ENCODE results near the gene TAB3.

TAB3 gene

DNA sequence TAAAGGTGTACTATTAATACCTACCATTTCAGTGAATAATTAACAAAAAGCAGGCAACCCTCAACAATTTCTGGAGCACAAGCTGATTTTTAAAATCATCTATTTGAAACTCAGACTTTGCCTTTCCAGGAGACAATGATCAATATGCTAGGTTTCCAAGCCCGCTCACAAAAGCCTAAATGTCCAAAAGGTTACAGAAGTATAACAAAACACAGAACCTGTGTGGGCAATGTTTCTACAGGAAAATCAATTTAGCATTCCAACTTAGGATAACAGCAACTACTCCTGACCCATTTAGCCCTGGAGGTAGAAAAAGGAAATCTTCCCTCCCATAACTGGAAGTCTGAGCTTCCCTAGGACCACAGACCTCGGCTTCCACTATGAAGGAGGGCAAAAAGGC, 3.9 kb downstream of the TAB3 start:
- DNase-seq: no peak

DNA sequence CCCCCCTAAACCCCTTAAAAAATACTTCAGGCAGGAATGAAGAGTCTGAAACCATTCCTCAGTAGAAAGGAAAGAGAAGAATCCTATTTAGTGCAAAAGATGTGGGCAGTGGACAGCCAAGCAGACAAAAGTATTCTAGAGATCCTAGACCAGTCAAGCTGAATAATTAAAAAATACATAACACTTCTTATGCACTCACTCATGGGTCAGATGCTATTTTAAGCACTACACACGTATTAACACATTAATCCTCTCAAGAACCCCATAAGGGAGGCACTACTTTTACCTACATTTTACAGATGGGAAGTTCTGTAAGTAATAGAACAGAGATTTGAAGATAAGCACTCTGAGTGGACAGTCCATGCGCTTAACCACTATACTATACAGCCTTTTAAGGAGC, 5.9 kb downstream of the TAB3 start:
- DNase-seq: no peak

DNA sequence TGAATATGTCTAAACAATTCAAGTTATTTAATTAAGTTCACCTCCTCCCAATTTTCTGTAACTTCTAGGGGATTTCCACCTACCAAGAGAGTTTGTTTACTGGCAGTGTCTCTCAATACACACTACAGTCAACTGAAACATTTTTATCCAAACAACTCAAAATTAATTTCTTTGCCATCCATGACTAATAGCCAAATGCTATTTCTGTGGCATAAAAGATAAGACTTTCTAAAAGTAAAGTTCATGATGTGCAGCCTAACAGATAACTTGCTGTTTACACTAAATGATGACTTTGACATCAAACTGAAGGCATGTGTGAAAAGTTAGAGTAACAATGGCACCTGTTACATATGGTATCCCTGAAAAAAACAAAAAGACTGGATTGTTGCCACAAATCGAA, 7.3 kb downstream of the TAB3 start:
- peak; percentile 39 for DNase-seq

DNA sequence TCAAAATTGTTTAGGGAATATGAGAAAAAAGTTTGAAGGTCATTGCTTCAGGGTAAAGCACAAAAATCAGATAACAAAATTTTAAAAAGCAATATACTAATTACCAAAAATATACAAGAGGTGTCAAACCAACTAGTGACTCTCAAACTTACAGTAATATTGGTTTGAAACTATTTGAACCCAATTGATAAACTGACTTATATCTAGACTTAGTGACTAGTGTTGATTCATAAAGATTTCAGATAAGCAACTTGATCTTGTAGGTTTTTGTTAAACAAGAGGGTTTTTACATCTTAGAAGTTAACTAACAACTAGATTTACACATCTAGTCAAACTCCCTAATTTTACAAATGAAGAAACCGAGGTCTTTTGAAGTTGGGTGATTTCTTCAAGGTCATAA, 7.7 kb downstream of the TAB3 start:
- DNase-seq: no peak

DNA sequence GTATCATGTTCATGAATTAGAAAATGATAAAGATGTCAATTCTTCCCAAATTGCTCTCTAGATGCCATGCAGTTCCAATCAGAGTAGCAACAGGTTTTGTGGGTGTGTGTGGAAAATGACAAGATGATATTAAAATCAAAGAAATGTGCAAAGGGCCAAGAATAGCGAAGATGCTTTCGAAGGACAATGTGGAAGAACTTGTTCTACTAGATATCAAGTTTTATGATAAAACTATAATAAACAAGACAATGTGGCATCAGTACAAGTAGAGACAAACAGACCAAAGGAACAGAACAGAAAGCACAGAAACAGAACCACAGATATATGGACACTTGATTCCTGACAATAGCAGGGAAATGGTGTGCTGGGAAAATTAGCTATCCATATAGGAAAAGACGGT, 9.0 kb downstream of the TAB3 start:
- DNase-seq: no peak

DNA sequence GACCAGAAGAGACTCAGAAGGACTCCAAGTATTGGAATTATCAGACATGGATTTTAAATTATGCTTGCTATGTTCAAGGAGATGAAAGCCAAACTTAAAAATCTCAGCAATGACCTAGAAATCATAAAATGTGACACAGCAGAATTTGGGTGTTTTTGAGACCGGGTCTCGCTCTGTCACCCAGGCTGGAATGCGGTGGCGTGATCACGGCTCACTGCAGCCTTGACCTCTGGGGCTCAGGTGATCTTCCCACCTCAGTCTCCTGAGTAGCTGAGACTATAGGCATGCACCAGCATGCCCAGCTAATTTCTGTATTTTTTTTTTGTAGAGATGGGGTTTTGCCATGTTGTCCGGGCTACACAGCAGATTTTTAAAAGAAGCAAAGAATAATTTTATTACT, 12.7 kb downstream of the TAB3 start:
- DNase-seq: no peak

DNA sequence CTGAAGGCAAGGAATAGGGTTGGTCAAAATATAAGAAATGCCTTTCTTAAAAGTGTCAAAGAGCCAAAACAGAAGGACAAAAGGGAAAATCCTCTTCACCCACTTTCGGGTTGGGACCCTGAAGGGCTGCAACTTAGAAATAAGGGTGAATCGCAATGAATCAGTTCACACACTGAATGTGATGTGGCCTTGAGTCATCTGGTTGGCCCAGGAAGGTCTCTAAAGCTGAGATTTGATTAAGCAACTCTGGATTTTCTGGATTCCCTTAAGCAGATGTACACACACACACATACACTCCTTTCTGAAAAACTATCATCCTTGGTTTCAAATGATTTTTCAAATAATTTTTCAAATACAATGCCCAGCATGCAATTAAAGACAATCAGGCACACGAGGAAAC, 13.1 kb downstream of the TAB3 start:
- DNase-seq: no peak

DNA sequence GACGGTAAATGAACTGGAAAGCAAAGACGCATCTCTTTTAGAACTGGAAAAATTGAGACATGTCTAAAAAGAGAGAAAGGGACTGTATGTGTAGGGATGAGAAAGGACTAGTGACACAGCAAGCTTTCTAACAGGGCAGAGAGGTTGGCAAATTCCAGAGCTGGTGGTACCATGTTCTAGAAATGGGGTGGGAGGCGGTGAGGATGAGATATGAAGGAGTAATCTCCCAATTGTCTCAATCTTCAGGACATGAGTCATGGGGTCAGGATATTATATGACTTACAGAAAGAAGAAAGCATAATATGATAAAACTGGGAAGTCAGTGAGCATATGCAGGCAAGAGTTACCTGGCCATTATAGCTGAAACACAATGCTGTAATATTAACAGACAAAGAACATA, 14.2 kb downstream of the TAB3 start:
- no peak for DNase-seq

DNA sequence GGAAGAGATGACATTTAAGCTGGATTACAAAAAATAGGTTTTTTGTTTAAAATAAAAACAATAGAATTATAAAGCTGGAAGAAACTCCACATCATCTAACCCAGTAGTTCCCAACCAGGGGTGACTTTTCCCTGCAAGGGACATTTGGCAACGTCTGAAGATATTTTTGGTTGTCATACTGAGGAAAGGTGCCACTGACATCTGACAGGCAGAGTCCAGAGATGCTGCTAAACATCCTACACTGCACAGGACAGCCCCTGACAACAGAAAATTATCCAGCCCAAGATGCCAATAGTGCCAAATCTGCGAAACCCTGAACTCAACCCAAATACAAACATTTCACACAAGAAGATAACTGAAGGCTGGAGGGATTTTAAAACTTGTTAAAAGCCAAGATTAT, 18.5 kb downstream of the TAB3 start:
- DNase-seq: no peak

DNA sequence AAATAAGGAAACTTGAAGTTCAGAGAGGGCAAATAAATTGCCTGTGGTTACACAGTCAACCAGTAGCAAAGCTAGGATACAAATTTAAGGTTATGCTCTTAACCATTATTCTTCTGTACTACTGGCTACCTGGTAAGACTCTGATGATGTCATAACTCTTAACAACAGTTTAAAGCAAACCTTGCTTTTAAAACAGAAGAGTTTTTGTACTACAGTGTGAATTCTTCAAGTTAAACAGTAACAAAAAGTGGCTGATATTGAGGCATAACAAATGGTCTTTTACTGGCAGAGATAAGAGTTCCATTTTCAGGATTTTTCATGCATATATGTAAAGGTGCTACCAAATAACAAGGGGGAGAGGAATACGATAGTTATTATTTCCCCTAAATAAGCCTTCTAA, 23.4 kb downstream of the TAB3 start:
- no peak for DNase-seq

DNA sequence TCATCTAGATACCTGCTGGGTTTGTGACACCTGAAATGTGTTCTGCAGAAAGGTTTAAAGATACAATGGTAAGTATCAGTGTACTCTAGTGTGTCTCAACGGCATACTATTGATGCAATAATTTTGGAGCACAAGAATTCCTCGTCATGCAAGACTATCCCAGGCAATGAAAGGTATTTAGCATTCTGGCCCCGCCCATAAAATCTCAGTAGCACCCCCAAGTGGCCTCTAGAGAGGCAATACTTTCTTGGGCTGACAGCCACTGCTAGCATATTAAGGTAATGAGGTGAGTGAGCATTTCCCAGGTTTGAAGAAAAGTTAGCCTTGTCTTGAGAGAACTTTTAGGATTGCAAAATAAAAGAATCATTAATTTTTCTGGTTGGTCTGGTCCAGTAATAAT, 24.0 kb downstream of the TAB3 start:
- peak; percentile 14 for DNase-seq

DNA sequence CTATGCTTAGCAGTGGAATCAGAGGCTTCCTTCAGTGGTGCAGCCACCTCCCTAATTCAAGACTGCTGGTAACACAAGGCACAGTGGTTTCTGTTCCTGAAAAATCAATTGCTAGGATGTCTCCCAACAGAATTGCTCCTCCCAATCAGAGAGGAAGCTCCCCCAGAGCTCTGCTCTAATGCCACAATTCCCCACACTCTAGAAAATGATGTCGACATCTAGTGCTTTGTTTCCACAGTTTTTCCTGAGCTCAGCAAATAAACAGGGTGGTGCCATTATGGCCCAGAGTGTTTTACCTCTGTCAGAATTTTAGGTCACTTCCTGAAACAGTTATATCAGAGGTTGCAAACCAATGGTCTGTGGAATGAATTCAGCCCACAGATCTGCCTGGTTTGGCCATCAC, 24.7 kb downstream of the TAB3 start:
- no peak for DNase-seq

DNA sequence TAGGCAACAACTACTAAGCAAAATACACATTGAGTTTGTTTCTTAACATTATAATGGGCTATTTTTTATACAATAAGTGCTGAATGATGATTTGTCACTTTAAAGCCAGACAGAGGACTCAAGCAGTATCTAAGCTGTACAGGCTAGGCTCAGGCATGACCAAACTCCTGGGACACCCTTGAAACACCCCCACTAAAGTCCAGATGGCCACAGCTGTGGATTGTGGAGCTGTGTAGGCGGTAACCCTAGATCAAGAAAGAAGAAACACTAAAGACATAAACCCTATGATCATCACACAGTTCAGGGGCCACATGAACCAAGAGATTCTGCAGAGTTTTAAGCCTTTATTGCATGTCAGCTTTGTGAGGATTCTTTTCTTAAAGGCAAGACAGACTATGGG, 25.1 kb downstream of the TAB3 start:
- DNase-seq: no peak

DNA sequence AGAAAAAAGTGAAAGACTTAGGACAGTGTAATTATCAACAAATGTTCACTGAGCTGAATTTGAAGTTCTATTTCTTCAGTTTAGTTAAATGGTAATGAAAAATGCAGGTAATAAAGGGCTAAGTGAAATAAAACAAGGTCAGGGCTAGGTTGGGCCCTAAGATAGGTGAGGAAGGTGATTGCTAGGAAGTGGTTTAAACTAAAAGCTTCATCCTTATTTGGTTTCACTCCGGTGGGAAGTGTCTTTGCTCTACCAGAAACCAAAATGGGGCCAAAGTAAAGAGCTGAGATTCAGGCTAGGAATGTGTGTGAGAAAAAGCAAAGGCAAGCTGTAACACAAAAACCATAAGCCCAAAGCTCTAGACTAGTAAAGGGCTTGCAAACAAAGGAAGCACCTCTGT, 31.0 kb downstream of the TAB3 start:
- DNase-seq: no peak

DNA sequence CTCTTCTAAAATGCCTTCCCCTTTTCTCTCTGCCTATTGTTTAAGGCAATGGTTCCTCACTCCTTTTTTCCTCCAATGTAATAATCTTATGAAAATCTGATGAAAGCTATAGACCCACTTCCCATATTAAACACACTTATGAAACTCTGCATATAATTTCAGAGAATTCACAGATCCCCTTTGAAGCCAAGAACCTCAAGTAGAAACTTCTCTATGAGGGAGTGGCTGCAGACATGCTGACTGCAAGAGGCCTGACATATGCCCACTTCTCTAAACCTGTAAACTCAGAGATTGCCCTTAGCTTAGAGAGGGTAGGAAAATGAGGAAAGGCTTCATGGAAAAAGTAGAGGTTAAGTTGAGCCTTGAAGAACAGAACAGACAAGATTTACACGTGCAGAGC, 37.6 kb downstream of the TAB3 start:
- DNase-seq: no peak

DNA sequence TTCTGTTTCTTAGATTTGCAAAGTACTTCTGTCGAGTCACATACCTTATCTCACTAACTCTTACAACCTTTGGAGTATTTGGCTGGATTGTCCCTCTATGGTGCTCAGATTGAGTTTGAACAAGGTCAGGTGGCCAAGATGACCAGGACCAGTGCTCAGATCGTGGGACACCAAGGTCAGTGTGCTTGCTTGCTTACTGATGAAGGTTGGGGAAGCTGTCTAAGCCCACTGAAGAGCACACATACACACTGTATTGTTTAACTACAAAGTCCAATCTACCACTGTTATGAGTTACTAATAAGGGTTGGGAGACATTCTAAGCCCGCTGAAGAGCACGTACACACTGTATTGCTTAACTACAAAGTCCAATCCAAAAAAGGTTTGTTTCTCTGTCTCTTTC, 53.7 kb downstream of the TAB3 start:
- no peak for DNase-seq

DNA sequence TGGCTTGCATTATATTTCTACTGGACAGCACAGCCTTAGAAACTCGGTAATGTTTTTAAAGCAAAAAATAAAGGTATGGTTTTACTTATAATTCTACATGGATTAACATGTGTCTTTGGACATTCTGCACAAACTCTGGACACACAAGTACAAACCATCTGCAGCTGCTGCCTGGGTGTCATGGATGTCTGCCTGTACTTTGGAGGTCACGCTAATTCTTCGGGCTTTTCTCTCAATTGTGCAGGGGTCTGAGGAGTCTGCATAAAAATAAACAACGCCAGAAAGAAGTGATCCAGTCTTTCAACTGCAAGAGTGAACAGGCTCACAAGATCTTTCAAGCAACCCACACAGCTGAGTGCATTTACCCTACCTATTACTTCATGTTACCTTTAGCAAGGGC, 55.2 kb downstream of the TAB3 start:
- no peak for DNase-seq

DNA sequence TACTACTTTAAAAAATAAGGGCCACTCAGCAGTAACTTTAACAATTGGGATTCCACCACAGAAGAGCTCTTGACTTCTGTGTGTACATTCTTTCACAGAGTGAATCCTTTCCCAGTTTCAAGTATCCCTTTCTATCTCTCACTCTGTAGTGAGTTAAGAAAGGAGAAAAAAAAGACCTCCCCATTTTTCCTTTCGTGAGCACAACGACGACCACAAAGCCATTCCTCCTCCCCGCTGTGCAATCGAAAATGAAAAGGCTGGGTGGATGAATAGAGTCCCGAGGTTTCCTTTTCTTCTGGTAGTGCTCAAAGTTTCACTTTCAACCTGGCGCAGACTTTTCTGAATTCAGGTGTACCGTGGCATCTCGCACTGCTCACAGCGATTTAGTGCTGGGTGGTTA, 58.0 kb downstream of the TAB3 start:
- DNase-seq: no peak

DNA sequence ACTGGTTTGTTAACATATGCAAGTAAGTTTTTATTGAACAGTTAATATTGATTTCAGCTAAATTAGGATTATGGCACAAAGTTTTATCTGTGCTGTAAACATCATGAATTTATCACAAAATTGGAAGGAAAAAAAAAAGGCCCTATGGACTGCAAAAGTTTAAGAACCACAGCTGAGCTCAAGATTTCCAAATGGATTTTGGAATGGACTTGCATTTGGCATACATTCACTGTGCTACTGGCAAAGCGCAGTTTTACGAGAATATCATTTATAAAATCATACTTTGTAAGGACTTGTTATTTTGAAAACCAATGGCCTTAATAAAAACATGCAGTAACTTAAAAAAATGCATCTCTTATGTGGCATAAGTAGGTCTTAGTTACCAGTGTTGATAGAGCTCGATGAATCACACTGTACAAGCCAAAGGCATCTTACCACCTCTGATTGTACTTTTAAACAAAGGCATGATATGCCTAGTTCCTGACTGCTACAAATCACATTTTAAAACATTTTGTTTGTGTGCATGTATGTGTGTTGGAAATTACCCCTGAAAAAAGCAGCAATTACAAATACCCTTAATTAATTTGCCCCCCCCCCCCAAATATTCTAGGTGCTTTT, 58.6 kb downstream of the TAB3 start:
- DNase-seq: no peak

DNA sequence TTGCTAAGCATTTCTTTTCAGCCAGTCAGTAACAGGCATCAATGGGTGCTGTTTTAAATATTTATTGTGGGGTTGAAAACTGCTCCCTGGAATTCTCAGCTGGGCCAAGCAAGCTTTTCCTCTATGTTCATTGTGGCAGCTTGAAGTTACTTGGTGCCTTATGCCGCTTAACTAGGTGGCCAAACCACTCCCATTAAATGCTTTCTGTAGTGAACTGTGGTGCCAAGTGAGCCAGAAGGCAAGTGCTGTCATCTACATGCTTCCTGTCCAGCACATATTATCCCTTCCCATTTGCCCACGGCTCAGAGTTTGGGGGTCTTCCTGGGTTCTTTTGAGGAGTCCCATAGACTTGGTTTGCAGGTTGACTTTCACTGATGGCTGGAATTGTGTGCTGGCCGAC, 64.8 kb downstream of the TAB3 start:
- DNase-seq: no peak

DNA sequence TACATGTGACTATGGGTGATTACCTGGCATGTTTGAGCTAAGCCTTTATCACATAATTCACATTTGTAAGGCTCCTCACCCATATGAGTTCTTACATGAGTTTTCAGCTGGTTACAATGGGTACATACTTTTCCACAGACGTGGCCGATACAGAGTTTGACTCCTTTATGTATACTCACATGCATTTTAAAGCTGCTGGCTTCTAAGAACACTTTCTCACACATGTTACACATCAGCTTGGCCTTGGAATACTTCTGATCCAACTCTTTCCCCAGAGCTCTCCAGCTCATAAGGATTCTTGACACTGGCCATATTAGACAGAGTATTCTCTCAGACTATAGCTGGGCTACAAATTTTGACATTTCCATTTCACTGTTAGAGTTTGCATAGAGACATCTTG, 66.3 kb downstream of the TAB3 start:
- no peak for DNase-seq

DNA sequence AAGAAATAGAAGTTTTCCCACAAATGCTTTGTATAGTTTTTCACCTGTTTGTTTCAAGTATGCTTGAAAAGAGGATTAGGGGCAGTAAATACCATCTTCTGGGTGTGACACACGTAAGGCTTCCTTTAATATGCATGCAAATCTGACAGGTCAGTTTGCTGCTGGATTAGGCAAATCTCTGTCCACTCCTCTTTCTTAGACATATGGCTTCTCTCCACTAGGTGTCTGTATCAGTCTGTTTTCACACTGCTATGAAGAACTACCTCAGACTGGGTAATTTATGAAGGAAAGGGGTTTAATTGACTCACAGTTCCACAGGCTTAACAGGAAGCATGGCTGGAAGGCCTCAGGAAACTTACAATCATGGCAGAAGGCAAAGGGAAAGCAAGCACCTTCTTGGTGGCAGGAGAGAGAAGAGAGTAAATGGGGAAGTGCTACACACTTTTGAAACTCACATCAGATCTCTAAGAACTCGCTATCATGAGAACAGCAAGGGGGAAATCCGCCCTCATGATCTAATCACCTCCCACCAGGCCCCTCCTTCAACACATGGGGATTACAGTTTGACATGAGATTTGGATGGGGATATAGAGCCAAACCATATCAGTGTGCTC, 66.9 kb downstream of the TAB3 start:
- peak; percentile 58 for DNase-seq

DNA sequence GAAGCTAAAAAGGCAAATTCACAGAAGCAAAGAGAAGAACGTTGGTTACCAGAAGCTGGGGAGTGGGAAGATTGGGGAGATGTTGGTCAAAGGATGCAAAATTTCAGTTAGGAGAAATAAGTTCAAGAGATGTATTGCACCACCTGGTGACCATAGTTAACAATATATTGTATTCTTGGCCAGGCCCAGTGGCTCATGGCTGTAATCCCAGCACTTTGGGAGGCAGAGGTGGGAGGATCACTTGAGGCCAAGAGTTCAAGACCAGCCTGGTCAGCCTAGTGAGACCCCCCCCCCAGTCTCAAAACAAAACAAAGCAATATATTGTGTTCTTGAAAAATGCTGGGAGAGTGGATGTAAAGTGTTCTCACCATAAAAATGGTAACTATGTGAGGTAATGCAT, 67.9 kb downstream of the TAB3 start:
- peak; percentile 18 for DNase-seq

DNA sequence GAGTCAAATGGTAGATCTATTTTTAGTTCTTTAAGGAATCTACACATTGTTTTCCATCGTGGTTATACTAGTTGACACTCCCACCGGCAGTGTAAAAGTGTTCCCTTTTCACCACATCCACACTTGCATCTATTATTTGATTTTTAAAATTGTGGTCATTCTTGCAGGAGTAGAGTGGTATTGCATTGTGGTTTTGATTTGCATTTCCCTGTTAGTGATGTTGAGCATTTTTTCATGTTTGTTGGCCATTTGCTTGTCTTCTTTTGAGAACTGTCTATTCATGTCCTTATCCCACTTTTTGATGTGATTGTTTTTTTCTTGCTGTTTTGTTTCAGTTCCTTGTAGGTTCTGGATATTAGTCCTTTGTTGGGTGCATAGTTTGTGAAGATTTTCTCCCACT, 70.0 kb downstream of the TAB3 start:
- no peak for DNase-seq

DNA sequence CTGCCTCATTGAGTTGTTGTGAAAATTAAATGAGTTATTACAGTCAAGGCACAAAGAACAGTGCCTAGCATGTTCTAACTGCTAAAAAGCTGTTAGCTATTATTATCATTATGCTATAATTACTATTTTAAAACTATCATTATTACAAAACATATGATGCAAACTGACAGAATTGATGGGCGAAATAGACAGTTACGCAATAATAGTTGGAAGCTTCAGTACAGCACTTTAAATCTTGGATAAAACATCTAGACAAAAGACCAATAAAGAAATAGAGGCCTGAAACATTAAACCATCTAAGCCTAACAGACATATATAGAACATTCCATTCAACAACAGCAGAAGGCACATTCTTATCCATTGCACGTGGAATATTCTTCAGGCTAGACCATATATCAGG, 73.0 kb downstream of the TAB3 start:
- no peak for DNase-seq

DNA sequence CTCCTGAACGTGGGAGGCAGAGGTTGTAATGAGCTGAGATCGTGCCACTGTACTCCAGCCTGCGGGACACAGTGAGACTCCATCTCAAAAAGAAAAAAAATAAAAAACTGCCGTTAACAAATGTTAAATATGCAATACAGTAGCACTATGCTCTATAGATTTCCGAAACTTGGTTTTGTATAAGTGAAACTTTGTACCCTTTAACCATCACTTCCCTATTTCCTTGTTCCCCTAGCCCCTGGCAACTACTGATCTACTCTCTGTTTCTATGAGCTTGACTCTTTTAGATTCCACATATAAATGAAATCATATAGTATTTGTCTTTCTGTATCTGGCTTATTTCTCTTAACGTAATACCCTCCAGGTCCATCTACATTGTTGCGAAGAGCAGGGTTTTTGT, 74.1 kb downstream of the TAB3 start:
- DNase-seq: peak; percentile 1
